Ovary (tissue), 3 donors: ENCODE measurements around the gene PRR36.

Experiments used
- EP300 ChIP-seq: sonication (generic); formaldehyde crosslinking; IDR thresholded peaks from one replicate; pipeline ENCODE4 v1.6.1; 2017; ENCODE audit warnings: antibody characterized with exemption
- POLR2A ChIP-seq: fragments of 450-650 bp; IDR thresholded peaks from one replicate; pipeline ENCODE4 v1.6.1; 2017; ENCODE audit warnings: antibody characterized with exemption, mild to moderate bottlenecking, moderate library complexity
- TF ChIP-seq, protein P1 (sequence below), 3 donors: fragments of 450-650 bp in 2 of 3; fragments of 200-600 bp in 1 of 3; IDR thresholded peaks; one replicate each; pipeline versions ENCODE4 v1.5.1 to v1.8.0; 2016 to 2022; ENCODE audit warnings: antibody characterized with exemption in 3 of 3, mild to moderate bottlenecking in 1 of 3
- donor health status: DM: no; HTN: no; CAD: no.

- TF ChIP-seq, protein P1, sequence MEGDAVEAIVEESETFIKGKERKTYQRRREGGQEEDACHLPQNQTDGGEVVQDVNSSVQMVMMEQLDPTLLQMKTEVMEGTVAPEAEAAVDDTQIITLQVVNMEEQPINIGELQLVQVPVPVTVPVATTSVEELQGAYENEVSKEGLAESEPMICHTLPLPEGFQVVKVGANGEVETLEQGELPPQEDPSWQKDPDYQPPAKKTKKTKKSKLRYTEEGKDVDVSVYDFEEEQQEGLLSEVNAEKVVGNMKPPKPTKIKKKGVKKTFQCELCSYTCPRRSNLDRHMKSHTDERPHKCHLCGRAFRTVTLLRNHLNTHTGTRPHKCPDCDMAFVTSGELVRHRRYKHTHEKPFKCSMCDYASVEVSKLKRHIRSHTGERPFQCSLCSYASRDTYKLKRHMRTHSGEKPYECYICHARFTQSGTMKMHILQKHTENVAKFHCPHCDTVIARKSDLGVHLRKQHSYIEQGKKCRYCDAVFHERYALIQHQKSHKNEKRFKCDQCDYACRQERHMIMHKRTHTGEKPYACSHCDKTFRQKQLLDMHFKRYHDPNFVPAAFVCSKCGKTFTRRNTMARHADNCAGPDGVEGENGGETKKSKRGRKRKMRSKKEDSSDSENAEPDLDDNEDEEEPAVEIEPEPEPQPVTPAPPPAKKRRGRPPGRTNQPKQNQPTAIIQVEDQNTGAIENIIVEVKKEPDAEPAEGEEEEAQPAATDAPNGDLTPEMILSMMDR (IDR thresholded peaks at IDR 0.05), result no peak
- TF ChIP-seq EP300 (no peak), POLR2A (no peak)
These were observed 24.6 kb downstream of the PRR36 start for GRCh38 chr19:7849631-7849999.
